Fibroblast of skin of left quadriceps (primary cell): Measurements from ENCODE around the gene PCED1B.
A peak's percentile ranks its signal among the peaks of the same experiment; 100 is the strongest.
"Not testable (repeated sequence)": the region's sequence is repeated elsewhere in the genome, so short reads cannot be mapped to it uniquely, and the experiment has no call there.

ENCODE experiments used
- DNase-seq, 2 experiments: peaks; one replicate each; pipeline ENCODE4 v3.0.0-alpha.2; 2013; ENCODE audit warnings: low read depth in 2 of 2

The PCED1B gene

DNA sequence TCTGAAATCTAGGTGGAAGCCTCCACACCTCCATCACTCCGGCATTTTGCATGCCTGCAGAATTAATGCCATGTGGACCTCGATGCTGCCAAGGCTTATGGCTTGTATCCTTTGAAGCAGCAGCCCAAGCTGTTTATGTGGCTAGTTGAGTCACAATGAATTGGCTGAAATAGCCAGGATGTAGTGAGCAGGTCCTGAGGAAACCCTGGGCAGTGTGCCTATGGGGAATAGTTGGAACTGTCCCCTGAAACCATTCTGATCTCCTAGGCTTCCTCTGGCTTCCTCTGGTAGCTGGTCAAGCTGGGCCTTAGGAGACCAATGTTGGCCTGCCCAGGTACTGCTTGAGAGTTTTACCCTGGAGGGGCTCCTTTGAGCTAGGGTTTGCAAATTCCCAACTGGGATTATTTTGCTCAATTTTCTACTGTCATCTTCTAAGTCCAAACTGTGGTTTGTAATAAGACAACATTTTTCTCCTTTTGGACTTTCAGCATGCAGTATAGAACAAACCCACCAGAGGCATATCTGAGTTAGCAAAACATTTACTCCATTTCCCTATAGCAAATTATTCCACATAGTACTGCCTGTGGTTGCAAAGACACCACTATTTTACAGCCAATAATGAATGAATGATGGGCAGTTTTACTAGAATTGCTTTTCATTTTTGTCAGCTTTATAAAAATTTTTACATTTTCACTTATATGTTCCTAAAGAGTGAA lies 85.5 kb downstream of the PCED1B start:
- no peak for DNase-seq

DNA sequence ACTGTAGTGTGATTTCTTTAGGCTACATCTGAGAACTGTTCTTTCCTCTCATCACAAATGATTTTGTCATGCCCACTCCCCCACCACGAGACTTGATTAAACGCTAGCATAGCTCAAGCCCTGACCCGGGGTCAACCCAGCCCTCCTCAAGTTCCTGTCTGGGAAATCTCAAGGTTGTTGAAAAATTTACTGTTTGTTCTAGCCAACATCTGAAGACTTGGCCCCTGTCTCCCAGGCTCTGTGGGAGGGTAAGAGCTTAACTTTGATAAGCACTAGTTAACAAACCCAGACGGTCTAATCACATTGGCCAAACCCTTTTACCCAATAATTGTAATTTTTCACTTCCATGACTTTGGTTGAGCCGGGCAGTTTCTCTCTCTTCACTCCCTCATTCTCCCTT lies 86.5 kb downstream of the PCED1B start:
- DNase-seq, result no peak

DNA sequence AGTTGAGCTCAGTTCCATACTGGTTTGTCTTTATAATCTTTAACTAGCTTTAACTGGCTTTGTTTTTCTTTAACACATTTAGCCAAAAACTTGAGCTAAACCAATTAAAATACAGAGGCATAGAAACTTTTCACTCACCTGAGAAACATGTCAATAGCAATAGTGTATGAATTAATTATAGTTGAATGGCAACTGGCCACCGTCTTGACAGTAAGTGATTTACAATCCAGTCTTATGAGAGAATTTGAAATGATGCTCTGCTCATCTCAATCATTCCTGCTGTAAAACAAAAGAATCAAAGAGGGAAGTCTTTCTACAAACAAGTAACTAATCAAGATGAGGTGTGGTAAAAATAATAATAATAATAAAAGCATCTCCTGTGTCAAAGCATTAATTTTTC lies 86.9 kb downstream of the PCED1B start:
- DNase-seq, result no peak

DNA sequence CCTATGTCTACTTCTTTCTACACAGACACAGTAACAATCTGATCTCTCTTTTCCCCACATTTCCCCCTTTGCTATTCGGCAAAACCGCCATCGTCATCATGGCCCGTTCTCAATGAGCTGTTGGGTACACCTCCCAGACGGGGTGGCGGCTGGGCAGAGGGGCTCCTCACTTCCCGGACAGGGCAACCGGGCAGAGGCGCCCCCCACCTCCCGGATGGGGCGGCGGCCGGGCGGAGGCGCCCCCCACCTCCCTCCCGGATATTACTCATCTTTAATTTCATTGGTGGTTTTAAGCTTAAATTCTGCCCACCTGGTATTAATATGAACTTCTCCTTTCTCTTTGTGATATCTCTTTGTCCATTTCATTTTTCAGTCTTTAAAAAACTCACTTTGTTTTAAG lies 90.9 kb downstream of the PCED1B start:
- not testable (repeated sequence) for DNase-seq

DNA sequence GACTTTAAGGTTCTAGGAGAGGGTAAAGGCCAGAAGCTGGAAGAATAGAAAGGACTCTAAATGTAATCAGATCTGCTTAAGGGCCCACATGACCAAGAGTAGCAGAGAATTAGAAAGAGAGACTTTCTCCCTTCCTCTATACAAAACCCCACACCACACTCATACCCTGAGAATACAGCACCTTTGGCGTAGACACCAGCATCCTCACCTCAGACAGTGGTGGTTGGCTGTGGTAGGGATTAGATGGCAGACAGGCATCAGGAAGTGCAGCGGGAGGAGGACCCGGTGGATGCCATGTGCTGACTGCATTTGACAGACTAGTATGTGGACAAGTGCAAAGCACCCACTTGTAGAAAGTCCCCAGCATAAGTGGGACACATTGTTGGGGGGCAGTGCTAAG lies 98.6 kb downstream of the PCED1B start:
- no peak for DNase-seq

DNA sequence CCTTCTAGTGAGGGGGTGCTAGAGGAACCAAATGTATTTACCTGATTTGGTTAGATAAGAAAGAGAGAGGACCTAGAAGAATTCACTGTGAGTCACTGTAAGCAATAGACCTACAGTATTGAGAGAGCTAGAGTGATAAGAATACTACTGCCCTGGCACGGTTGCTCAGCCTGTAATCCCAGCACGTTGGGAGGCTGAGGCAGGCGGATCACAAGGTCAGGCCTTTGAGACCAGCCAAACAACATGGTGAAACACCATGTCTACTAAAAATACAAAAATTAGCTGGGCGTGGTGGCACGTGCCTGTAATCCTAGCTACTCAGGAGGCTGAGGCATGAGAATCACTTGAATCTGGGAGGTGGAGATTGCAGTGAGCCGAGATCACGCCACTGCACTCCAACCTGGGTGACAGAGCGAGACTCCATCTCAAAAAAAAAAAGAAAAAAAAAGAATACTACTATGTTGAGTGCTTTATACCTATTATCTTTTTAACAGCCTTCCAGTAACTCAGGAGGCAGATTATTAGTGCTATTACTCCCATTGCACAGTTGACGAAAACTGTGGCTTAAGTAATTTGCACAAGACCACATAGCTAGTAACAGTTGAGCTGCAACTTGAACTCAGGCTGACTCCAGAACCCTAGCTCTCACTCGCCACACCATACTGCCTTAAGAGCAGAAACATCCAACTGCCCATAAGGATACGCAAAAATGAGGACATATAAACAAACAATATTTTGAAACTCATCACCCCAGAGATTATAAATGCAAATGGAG lies 102.9 kb downstream of the PCED1B start:
- not testable (repeated sequence) for DNase-seq

DNA sequence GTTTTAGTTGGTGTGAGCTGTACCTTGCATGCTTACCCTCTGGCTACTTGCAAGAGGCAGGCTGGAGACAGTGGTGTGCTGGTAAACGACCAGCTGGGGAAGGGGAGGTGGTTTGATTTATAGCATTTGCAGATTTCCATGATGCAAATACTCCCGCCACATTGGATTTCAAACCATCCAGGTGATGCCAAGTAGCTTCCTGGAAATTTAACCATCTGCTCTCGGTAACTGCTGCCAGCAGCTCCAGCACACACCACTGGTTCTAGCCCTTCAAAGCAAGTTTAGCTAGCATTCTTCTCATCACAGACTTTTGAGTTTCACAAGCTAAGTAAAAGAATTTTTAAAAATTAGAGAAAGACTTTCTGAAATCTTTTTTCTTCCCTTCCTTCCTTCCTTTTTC lies 104.8 kb downstream of the PCED1B start:
- no peak for DNase-seq

DNA sequence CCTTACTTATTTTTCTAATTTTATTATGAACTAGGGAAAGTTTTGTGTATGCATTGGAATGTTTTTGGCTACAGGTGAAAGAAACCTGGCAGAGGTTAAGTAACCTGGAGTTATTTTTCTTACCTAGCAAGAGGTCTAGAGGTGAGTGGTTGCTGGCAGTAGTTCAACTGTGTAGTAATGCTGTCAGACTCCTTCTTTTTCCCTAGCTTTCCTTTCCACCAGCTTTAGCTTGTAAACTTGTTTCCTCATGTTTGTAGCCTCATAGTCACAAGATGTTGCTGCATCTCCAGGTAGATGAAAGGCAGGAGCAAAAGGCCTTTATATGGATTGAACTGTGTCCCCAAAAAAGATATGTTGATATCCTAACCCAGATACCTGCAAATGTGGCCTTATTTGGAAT lies 105.4 kb downstream of the PCED1B start:
- no peak for DNase-seq

DNA sequence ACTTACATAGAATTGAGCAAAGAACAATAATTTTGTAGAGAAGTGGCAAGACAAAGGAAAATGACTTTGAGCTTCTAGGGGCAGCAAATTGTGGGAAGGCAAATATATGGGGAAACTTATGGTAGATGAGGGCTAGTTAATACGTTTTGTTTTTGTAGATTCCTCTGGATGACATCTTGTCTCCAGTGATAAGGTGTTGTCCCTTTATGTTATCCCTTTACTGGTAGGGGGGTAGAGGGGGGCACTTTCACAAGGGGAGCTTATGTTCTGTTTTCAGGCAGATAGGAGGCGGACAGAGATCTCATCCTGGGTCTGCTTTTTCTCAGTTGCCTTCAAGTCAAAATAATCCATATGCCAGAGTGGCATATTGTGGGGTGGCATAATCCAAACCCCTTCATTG lies 106.8 kb downstream of the PCED1B start:
- DNase-seq, result no peak

DNA sequence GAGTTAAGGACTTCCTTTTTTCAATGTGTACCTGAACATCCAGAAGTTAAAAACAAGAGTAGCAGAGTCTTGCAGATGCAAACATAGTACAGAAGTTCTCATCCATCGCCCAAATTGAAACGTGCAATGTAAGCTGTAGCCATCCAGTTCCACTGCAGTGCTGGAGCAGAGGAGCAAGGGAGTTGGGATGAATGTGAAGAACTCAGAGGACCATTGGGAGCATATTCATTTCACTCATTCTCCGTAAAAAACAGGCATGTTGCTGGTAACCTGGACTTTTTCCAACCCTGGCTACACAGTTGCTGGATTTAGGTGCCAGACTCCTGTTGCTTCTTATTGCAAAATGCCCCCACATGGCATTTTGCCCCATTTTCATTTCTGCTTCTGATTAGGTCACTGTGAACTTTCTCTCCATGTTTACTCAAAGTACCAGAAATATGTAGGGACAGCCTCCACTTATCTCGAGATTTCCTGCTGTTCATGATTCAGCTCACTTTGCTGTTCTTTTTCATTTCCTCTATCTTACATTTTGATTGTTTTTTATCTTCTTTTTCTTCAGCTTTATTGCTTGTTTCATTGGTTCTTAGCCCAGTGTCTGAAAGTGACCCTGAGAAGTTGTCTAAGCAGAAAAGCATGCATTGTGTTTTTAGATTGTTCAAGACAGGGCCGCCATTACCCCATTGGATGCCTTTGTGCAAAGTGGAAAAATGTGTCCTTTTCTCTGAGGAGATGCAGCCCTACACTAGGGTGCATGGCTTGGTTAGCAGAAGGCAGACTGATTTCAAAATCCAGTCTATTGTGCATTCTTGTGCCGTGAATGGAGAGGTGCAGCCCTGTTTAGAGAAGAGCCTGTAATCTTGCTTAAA lies 109.4 kb downstream of the PCED1B start:
- DNase-seq, result peak in 1 of 2 experiments; percentile 15

DNA sequence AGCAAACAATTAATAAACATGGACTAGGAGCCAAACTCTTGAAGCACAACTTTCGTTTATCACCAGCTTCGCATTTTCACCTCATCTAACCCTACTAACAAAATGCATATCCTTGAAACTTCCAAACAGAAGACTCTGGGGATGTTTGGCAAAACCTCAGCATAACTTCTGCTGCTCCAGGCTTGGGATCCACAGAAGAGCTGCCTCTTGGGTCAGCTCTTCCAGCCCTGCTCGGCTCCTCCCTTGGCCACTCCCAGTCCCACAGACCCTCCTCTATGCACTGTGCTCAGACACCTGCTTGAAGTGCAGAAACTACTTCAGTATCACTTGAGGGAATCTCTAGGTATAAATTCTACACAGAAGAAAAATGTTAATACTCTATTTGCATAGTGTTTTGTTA lies 110.3 kb downstream of the PCED1B start:
- no peak for DNase-seq

DNA sequence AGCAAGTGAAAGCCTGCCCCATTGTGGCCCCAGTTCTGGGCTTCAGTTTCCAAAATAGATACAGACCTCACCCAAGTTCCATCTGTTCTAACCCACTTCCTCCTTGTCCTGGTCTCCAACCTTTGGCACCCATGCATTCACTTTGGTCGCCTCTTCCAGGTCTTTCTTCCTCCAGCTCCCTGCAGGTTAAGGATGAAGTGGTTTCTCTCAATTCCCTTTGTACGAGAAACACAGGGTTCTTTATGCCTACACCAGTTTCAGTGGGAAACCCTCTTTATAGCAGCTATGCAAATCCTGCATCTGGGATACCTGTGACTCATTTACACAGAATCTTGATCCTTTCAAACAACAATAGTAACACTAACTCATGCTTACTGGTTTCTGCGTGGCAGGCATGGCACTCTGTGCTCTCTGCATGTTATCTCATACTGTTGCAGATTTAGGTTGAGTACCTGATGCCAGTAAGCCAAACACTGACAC lies 110.9 kb downstream of the PCED1B start:
- DNase-seq, result no peak

DNA sequence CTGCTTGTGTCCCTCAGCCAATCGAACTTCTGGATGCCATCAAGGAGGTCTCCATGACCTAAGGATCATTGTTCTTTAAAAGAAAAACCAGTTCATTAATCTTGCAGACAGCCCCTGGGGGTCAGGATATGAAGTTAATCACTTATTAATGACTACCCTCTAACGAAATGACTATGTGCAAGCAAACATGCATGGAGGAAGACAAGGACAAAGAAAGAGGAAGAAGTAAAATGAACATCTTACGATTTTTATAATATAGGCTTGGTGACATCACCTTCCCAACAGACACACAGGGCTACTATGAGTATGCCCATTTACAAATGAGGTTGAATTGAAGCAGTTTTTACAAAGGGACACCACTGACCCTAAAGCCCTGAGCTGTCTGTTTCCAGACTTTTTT lies 111.5 kb downstream of the PCED1B start:
- DNase-seq, result no peak

DNA sequence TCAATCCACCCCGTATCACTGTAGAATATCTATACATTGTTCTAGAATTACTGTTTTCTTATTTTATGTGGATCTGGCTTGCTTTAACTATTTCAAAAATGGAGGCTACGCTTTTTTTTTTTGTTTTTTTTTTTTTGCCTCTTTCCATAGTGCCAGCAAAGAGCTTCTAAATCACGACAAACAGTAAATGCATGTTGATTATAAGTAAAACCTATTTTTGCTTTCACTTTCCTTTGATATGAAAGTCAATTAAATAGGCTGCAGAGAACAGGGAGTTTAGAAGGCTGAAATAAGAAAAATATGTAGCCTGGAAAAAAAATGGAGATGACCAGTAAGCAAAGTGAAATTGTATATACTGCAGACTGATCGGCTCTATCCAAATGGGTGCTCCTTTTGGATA lies 112.6 kb downstream of the PCED1B start:
- no peak for DNase-seq

DNA sequence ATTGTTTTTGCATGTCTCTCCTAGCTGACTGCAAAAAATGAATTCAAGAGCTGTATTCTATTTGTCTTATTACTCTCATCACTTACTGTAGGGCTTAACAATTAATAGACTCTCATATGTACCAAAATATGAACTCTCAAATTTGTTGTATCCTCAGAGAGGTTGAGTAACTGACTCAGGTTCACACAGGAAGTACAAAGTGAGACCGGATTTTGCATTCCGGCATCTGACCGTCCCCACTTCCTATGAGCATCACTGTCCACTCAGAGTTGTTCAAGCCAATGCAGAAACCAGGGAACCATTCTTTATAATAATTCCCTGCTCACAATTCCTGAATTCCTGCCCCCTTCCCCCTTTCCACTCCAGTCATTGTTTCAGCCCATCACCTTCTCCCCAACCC lies 113.6 kb downstream of the PCED1B start:
- DNase-seq, result no peak

DNA sequence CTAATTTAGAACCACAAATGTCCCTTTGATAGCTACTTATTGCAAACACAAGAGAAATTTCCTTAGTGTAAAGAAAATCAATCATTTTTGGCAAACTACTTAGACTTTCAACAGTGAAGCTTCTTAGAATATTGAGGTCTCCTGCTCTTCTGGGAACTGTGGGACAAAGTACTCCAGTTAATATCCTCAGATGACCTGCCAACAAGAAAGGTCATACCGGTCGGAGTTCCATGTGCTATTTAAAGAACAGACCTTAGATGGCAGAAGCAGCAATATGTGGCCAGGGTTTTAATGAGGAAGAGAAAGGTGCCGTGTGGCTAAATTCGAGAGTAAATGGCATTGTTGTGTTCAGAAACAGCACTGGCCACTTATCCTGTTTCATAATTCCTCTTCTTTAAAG lies 115.1 kb downstream of the PCED1B start:
- DNase-seq, result no peak

DNA sequence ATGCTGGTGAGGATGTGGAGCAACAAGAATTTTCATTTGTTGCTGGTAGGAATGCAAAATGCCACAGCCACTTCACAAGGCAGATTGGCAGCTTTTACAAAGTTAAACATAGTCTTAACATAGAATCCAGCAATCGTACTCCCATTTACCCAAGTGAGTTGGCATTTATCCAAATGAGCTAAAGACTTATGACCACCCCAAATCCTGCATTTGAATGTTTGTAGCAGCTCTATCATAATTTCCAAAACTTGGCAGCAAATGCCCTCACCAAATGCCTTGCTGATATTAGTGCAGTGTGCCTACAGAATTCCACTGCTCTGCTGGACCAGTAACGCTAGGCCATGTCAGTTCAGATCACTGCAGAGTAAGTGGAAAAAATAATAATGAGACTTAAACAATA lies 121.0 kb downstream of the PCED1B start:
- DNase-seq, result no peak

DNA sequence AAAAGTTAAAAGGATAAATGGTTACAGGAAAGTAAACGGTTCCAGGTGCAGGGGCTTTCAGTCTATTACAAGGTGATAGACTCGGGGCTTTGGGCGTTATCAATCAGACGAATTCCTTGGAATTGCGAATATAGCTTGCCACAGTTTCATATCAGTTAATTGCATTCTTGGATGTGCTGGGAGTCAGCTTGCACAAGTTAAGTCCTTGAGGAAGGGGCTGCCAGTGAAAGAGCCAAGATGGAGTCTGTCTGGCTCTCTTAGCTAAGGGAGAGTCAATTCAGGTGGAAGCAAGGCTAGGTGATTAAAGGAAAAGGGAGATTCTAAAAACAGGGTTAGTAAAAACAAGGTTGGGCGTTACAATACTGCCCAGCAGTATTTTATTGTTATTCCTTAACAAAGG lies 121.8 kb downstream of the PCED1B start:
- DNase-seq, result not testable (repeated sequence)

DNA sequence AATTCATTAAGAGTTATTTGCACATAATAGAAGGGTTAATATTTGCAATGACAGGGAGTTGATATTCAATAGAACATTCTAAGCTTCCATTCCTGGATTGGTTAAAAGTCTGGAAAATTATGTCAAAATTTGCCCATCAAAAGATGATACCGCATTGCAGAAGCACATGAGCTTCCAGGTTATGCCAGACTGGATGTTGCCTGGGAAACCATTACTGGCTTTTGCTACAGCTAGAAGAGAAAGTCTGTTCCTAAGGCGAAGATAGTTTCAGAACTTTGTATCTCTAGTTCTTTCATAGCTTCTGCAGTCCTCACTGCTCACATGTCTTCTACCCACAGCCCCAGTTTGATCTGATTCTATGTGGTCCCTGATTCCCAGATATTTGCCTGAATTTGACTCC lies 122.8 kb downstream of the PCED1B start:
- no peak for DNase-seq

DNA sequence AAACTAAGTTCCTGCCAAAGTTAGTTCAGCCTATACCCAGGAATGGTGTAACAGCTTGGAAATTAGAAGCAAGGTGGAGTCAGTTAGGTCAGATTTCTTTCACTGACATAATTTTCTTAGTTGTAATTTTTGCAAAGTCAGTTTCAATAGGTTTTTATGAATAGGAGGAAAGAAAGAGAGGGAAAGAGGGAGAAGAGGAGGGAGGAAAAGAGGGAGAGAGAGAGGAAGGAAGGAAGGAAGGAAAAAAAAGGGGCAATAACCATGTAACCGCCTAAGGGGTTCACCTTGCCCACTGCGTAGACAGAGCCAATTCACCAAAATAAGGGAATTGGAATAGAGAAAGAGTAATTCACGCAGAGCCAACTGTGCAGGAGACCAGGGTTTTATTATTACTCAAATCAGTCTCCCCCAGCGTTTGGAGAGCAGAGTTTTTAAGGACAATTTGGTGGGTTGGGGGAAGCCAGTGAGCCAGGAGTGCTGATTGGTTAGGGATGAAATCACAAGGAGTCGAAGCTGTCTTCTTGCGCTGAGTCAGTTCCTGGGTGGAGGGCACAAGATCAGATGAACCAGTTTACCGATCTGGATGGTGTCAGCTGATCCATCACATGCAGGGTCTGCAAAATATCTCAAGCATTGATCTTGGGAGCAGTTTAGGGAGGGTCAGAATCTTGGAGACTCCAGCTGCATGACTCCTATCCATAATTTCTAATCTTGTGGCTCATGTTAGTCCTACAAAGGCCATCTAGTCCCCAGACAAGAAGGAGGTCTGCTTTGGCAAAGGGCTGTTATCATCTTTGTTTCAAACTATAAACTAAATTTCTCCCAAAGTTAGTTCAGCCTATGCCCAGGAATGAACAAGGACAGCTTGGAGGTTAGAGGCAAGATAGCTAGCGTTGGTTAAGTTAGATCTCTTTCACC lies 126.4 kb downstream of the PCED1B start:
- DNase-seq, result no peak
